HG03045 (cell line): Measurements from ENCODE around the gene LRRC3C.
"Not testable (repeated sequence)": the region's sequence is repeated elsewhere in the genome, so short reads cannot be mapped to it uniquely, and the experiment has no call there.

Experiments
- ATAC-seq: cut with Tn5 transposase; IDR thresholded peaks from one replicate; pipeline ENCODE4 v1.9.1; 2021; ENCODE audit warnings: mild to moderate bottlenecking, moderate library complexity; ENCODE audit not compliant: unreplicated experiment

LRRC3C gene

GRCh38 chr17:39927101-39927928, at the start of gene LRRC3C, which contains the start of gene ORMDL3:
Gene LRRC3C, plus strand, starts transcription at chr17:39927732. Its CDS starts 13,792 bp downstream, at chr17:39941524.
Gene ORMDL3, minus strand, starts transcription at chr17:39927601. Its CDS starts 3,398 bp downstream, at chr17:39924203.
- peak; percentile 72 for ATAC-seq

GRCh38 chr17:39886102-39886501, 41.4 kb upstream of the LRRC3C start:
- ATAC-seq: not testable (repeated sequence)

GRCh38 chr17:39887078-39887477, 40.5 kb upstream of the LRRC3C start:
- no peak for ATAC-seq

- no peak for ATAC-seq
Observed at GRCh38 chr17:39889200-39889599, 38.3 kb upstream of the LRRC3C start.

DNA sequence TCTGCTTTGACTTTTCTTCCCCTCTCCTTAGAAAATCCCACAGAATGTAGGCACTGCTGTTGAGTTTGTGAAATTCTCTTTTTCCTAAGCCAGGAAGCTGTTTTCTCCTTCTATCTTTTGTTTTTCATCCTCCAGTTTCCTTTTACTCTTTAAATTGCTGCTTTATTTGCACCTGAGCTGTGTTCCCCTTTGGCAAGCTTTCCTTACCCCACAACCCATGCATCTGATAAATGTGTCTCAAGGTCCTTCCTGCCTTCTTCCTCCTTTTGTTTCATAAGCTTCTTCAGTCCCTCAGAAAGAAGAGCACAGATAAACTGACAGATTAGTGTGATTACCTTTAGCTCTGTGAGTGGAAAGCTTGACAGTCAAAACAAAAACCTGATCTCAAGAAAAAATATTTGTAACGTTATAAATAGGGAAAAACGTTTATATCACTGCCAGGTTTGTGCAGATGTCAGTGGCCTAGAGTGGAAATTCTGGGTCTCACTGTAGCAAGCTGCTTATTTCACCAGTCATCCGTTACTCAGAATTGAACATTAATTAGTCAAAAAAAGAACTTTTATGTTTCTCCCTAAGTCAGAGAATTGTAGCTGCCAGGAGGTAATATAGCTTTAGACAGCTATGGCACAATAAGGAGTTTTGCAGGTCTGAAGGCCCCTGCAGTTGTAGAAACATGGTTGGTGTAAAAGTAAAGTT, 32.7 kb upstream of the LRRC3C start:
- ATAC-seq: no peak

DNA sequence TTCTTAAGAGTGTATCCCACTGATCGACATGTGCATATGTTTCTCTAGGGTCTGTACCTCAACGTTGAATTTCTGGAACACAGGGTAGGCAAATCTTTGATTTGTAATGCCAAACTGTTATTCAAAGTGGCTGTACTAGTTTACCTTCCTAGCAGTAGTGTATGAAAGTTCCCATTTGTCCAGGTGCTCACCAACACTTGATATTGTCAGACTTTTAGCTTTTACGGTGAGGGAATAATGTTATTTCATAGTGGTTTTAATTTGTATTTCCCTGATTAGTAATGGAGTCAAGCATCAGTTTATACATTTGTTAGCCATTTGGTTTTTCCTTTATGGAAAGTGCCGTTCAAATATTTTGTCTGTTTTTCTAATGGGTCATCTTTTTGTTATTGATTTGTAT, 29.4 kb upstream of the LRRC3C start:
- no peak for ATAC-seq

GRCh38 chr17:39899215-39899614, 28.3 kb upstream of the LRRC3C start:
- no peak for ATAC-seq

GRCh38 chr17:39902027-39902426, 25.5 kb upstream of the LRRC3C start:
- ATAC-seq: not testable (repeated sequence)

DNA sequence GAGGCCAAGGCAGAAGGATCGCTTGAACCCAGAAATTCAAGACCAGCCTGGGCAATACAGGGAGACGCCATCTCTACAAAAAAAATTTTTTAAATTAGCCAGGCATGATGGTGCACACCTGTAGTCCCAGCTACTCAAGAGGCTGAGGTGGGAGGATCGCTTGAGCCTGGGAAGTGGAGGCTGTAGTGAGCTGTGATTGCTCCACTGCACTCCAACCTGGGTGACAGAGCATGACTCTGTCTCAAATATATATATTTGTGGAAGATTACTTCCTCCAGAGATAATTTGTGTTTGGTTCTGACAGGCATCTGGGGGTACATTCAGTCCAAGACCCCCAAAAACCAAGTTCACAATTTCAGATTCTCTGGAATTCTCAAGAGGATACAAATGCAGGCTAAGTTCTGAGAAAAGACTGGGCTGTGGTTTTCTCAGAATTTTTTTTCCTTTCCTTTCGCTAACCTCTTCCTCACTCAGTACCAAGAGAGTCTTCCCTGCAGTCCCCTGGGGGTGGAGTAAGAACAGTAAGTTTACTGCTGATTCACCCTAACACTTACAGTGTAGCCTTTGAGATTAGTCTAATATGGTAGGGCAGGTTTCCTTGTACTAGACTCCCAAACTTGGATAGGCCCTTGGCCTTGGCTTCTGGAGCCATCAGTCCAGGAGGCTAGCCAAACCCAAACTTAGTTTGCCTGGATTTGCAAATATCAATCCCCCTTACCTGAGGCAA, 24.2 kb upstream of the LRRC3C start:
- no peak for ATAC-seq

DNA sequence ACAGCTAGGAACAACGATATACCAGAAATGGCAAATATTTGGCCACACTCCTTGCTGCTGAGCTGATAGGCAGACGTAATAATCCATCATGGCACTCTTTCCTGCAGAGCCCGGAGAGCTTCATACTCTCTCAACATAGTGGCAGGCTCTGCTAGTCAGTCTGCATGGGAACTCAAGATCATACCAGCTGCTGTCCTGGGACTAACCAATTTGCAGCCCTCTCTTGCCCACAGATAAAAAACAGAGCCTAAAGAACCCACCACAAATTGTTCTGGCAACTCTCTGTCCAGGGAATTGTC, 22.6 kb upstream of the LRRC3C start:
- ATAC-seq: no peak

- no peak for ATAC-seq
Observed at GRCh38 chr17:39908789-39909352, 18.7 kb upstream of the LRRC3C start.

DNA sequence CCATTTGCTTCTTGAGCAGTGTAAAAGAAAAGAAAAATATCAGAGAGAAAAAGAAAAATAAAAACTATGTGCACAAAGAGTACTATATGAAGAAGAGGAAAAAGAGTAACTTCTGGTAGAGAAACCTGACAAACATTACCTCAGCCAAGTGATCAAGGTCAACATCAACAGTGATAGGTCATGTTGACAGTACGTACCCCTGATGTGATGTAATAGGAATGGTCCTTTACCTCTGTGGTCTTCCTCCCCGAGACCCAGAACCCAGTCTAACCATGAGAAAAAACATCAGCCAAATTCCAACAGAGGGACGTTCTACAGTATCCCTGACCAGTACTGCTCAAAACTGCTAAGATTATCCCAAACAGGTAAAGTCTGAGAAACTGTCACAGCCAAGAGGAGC, 13.5 kb upstream of the LRRC3C start:
- ATAC-seq: no peak

DNA sequence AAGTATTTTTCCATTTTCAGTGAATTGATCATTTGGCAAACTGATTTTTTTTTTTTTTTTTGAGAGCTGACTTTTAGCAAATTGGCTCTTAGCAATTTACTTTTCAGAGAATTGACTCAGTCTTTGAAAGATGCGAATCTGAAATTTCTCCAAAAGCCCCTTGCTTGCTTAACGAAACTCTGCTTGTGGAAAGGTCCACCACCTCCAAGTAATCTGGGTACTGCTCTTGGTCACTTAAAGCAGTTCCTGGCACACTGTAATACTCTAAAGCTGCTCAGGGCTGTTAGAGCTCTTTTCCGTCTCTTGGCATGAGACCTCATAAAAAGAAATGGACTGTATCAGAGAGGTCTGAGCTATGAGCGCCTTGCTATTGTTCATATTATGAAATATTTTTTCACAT, 12.0 kb upstream of the LRRC3C start:
- no peak for ATAC-seq

- no peak for ATAC-seq
Observed at GRCh38 chr17:39916918-39917317, 10.6 kb upstream of the LRRC3C start.

- no peak for ATAC-seq
Observed at GRCh38 chr17:39919087-39919683, 8.3 kb upstream of the LRRC3C start.

DNA sequence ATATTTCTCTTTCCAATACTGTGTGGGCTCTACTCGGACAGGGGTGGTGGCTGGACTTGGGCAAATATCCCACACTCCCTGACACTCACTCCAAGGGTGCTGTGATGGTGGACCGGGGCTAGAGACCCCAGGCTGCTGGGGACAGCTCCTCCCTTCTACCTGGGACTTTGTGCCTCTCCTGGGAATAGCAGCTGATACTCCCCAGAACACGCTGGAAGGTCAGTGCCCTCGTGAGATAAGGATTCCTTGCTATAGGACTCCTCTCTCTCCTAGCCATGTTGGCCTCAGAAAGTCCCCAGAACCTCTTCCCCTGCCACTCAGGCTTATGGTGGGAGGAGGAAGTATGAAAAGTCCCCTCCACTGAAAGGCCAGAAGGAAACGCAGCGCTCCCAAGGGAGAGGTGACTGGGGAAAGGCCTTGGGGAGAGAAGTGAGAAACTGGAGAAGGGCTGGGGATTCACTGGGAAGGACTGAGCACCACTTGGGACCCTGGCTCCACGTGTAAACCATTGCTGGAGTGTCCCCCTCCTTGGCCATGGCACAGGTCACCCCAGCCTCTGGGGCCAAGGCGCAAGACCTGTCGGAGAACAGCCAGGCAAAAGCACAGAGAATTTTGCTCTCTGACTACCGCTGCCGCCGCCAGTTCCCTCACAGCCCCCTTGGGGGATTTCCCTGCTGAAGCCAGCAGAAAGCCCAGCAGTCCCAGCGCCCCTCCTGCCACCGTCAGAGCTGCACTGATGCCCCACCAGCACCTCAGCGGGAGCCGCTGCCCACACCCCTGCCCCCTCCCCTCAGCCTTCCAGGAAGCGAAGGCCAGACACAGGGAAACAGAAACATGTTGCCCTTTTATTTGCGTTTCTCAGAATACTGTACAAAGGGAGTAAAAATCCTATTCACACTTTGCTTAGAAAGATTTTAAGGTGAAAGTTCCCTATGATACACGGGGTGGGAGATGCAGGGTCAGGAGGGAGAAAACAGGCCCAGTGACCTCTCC, 7.0 kb upstream of the LRRC3C start:
- ATAC-seq: no peak

DNA sequence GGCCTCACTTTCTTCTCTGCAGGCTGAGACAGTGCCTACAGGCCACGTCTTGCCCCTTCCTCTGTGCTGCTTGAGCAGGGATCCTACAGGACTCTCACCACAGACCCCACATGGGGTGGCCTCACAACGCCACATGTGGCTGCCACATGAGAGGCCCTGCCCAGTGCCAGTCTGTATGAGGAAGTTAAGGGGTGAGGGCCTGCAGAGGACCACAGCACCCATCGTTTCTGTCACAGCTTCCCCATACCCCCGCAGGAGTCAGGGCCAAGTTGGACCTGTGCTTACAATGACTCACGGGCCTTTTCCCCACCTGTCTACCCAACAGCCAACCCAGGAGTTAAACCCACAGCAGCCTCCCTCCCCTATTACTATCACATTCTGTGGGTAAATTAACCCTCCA, 6.2 kb upstream of the LRRC3C start:
- ATAC-seq: no peak

DNA sequence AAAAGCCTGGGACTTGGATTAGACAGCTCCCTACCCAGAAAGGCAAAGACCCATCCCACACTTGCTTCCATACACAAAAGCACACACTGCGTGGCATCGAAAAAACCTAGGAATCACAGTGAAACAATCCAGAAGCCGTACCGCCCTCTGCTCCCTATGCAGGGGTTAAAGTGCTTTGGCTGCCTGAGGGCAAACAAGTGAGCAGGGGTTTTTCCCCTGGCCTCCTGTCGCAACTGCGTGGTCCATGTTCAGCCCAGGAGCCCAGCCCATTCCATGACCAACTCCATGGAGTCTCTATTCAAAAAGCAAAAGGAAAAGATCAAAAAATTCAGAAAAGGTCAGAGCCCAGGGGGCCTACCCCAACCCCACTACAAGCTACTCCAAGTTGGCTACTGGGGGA, 5.5 kb upstream of the LRRC3C start:
- no peak for ATAC-seq

- no peak for ATAC-seq
Observed at GRCh38 chr17:39923230-39923629, 4.3 kb upstream of the LRRC3C start.
